ENCODE measurements around the gene PRSS12.
A peak's percentile ranks its signal among the peaks of the same experiment; 100 is the strongest.
"Not testable (repeated sequence)": the region's sequence is repeated elsewhere in the genome, so short reads cannot be mapped to it uniquely, and the experiment has no call there.

Gene PRSS12, protein sequence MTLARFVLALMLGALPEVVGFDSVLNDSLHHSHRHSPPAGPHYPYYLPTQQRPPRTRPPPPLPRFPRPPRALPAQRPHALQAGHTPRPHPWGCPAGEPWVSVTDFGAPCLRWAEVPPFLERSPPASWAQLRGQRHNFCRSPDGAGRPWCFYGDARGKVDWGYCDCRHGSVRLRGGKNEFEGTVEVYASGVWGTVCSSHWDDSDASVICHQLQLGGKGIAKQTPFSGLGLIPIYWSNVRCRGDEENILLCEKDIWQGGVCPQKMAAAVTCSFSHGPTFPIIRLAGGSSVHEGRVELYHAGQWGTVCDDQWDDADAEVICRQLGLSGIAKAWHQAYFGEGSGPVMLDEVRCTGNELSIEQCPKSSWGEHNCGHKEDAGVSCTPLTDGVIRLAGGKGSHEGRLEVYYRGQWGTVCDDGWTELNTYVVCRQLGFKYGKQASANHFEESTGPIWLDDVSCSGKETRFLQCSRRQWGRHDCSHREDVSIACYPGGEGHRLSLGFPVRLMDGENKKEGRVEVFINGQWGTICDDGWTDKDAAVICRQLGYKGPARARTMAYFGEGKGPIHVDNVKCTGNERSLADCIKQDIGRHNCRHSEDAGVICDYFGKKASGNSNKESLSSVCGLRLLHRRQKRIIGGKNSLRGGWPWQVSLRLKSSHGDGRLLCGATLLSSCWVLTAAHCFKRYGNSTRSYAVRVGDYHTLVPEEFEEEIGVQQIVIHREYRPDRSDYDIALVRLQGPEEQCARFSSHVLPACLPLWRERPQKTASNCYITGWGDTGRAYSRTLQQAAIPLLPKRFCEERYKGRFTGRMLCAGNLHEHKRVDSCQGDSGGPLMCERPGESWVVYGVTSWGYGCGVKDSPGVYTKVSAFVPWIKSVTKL

DNA sequence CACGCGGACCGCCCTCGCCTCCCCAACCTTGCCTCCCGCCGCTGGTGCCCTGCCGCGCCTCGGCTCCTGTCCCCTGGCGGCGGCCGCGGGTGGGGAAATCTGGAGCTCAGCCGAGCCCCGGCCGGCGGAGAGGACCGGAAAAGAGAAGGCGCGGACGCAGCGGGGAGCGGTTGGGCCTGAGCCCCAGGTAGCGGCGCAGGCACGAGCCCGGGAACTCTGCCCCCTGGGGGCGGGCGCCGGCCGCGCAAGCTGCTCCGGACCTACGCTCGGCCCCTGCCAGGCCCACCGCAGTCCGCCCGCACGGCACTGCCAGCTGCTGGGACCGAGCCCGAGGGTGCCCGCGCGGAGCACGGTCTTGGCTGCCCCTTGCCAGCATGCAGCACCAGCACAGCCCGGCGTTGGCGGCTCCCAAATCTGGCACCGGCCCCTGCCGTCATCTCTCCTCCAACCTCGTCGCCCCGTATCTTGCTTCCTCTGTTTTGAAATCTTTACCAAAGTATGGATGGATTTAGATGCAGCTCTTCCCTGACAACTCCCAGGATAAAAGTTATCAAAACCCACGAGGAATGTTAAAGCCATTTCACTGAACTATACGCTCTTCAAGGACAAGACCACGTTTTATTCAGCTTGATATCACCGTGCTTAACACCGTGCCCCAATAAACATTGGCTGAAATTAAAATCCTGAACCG lies at the start of gene PRSS12:
Gene PRSS12, minus strand, starts transcription at position 161 of the 691 bp plus-strand sequence. CDS start 283 bp downstream, outside the sequence.
- DNase-seq (ENCODE audit: extremely low spot score) = peak; percentile 83
- 0 out of 2 replicates have a peak, but pooled peaks have one; percentile 32 for TF ChIP-seq ARNT (IDR thresholded peaks at IDR 0.05)
- TF ChIP-seq HDGF (IDR thresholded peaks at IDR 0.05; ENCODE audit: borderline replicate concordance) = no peak
- CTCF ChIA-PET = interaction anchor here (0.6 to 3.8 kb wide), 10 partner anchors 10 to 72 kb away, joined by 3 to 19 read pairs (median 6); no protein-coding TSS in a partner anchor
- POLR2A ChIA-PET = interaction anchor here (0.6 to 1.3 kb wide), 4 partner anchors 10 to 45 kb away, joined by 3 read pairs; no protein-coding TSS in a partner anchor

DNA sequence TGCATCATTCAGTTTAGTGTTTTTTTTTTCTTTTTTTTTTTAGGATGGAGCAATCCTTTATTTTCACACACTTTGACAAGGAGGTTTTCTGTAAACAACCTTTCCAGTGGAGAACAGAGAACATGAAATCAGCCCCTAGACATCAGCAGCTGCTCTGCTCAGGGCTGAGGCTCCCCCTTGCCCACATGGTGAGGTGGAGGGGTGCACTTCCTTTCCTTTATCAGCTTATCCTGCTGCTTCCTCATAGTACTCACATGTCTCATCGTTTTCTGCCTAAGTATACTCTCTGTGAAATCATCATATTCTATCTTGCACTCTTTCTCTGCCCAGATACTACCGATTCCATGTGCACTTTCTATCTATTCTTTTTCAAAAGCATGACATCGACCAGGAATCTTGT lies 47.6 kb upstream of the PRSS12 start:
- TF ChIP-seq TARDBP (IDR thresholded peaks at IDR 0.05) = no peak
- no peak for TF ChIP-seq SP1 (IDR thresholded peaks at IDR 0.05)
- no peak for TF ChIP-seq ELF4 (IDR thresholded peaks at IDR 0.05)
- TF ChIP-seq FOXA1 (IDR thresholded peaks at IDR 0.05) = no peak
- TF ChIP-seq FOXM1 (IDR thresholded peaks at IDR 0.05; ENCODE audit: borderline replicate concordance) = no peak
- no peak for TF ChIP-seq CTBP1 (IDR thresholded peaks at IDR 0.05; ENCODE audit: borderline replicate concordance)
- CTCF ChIA-PET = no interaction called here
- DNase-seq (ENCODE audit: extremely low spot score) = no peak
- POLR2A ChIA-PET = no interaction called here

DNA sequence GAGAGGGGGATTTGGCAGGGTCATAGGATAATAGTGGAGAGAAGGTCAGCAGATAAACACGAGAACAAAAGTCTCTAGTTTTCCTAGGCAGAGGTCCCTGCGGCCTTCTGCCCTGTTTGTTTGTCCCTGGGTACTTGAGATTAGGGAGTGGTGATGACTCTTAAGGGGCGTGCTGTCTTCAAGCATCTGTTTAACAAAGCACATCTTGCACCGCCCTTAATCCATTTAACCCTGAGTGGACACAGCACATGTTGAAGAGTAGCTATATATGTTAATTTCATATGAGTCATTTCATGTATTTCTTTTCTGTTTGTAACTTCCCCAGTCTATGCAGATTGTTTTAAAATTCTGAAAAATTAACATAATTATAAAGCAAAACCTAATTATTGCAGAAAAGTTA lies 47.1 kb upstream of the PRSS12 start:
- DNase-seq (ENCODE audit: extremely low spot score); CTCF ChIA-PET; POLR2A ChIA-PET: not testable (repeated sequence)

DNA sequence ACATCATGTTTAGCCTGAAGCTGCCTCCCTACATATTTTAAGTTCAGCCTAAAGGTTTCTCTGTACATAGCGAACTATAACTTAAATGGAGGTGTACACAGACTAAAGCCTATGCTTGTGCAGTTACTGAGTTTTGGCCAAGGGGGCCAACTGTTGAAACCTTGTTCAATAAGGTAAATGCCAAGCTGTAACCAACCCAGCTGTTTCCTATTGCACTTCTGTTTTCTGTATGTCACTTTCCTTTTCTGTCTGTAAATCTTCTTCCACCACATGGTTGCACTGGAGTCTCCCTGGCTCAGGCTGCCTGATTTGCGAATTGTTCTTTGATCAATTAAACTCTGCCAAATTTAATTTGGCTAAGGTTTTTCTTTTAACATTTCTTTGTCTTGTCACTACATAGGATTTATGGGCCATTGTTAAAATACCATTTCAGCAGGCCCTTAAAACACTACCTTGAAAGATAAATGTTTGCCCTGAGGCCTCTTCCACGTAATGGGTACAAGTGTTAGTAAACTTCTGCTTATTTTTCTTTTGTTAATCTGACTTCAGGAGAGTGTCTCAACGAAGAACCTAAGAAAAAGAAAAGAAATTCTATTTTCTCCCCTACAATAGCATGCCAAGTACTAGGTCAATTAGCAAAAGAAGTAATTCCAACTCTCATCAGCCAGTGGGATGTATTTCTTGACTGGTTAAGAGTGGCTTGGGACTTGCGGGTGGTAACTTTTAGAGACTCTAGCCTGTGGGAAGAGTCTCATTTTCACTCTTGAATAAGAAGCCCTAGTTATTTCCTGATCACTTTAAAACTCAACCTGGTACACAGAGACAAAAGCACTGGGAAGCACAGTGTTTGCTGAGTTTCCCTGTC lies 45.7 kb upstream of the PRSS12 start:
- DNase-seq (ENCODE audit: extremely low spot score) = no peak
- POLR2A ChIA-PET = interaction anchor here (1.0 kb wide), 1 partner anchor 45 kb away, joined by 3 read pairs; the partner anchor contains the start of gene PRSS12
- TF ChIP-seq CTBP1 (IDR thresholded peaks at IDR 0.05; ENCODE audit: borderline replicate concordance) (0 out of 2 replicates have a peak, but pooled peaks have one; percentile 20), L3MBTL2 (conservative IDR thresholded peaks at IDR 0.05) (no peak), TARDBP (IDR thresholded peaks at IDR 0.05) (no peak)
- TF ChIP-seq, protein P1, sequence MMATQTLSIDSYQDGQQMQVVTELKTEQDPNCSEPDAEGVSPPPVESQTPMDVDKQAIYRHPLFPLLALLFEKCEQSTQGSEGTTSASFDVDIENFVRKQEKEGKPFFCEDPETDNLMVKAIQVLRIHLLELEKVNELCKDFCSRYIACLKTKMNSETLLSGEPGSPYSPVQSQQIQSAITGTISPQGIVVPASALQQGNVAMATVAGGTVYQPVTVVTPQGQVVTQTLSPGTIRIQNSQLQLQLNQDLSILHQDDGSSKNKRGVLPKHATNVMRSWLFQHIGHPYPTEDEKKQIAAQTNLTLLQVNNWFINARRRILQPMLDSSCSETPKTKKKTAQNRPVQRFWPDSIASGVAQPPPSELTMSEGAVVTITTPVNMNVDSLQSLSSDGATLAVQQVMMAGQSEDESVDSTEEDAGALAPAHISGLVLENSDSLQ (IDR thresholded peaks at IDR 0.05) = peak; percentile 80
- CTCF ChIA-PET = interaction anchor here (1.1 kb wide), 1 partner anchor 46 kb away, joined by 6 read pairs; the partner anchor contains the start of gene PRSS12

DNA sequence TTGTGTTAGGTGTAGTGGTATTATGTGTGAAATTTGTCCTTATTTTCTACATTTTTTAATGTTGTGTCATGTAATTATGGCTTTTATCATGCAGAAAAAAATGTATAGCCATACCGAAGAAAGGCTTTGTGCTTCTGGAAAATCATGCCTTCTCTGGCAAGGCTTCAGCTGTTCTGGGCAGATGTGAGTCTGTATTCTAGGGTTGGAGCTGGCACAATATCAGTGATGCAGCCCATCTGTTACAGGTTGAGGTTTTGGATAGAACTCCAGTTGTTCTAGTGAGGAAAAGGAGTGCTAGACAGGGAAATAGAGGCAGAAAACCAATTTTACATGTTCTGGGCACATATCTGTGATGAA lies 44.8 kb upstream of the PRSS12 start:
- ChIA-PET POLR2A (interaction anchor here (1.0 kb wide), 1 partner anchor 45 kb away, joined by 3 read pairs; the partner anchor contains the start of gene PRSS12), CTCF (no interaction called here)
- TF ChIP-seq L3MBTL2 (conservative IDR thresholded peaks at IDR 0.05) = no peak
- no peak for TF ChIP-seq CTBP1 (IDR thresholded peaks at IDR 0.05; ENCODE audit: borderline replicate concordance)
- TF ChIP-seq FOXK2 (IDR thresholded peaks at IDR 0.05) = no peak
- no peak for DNase-seq (ENCODE audit: extremely low spot score)

DNA sequence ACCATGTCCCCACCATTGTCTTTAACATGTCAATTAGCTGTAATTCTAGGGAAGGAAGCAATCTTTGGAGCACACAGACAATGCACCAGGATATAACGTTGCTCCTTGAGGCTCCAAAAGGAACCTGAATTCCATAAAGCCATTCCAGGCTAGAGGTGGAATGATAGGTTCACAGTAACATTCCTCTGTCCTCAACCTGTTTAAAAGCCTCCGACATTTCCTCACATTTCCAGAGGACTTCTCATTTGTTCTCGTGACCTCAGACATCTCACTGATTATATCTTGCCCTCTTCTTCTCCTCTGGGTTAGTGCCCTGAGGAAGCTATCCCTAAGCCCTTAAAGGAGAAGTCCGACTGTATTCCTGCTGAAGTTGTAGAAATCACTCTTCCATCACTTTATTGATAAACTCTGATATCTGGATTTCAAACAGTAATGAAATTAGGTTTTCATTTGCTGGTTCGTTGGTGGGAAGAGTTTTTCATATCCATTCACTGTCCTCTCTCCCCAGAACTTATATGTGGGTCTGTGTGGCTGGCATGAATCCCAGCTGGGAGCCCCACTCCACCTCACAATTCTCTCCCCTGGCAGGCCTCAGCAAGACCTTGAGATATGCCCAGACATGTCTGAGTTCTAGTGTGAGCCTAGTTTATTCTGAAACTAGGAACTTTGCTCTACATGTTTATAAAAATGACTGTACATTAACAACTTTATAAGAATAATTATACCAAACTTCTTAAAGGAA lies 44.2 kb upstream of the PRSS12 start:
- DNase-seq (ENCODE audit: extremely low spot score) = no peak
- POLR2A ChIA-PET = interaction anchor here (1.0 kb wide), 1 partner anchor 44 kb away, joined by 3 read pairs; the partner anchor contains the start of gene PRSS12
- CTCF ChIA-PET = no interaction called here
- no peak for TF ChIP-seq SUZ12 (IDR thresholded peaks at IDR 0.05)

DNA sequence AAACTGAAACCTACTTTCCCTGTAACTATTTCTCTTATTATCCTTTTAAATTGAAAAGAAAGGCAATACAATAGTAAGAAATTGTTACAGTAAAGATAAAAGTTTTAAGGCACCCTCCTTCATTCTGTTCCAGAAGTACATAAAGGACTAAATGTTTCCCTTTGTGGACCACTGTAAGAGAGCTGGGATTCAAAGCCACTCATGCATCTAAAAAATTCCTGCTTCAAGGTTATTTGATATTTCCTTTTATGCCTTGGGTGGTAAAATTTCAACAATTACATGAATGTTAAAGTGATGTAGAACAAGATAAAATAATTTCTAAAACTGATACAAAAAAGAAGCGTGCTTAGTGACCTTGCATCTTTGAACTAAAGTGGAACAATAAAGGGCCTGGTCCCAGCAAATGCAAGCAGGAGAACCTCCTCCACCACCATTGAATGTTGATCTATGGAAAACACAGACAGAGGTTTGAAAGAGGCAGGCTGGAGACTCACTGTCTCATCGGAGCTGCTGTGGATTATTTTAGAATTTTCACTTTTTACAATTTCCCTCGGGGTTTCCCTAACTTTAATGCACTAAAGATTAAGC lies 42.3 kb upstream of the PRSS12 start:
- ChIA-PET CTCF (interaction anchor here (1.2 kb wide), 1 partner anchor 42 kb away, joined by 4 read pairs; no protein-coding TSS in a partner anchor), POLR2A (no interaction called here)
- TF ChIP-seq CTBP1 (IDR thresholded peaks at IDR 0.05; ENCODE audit: borderline replicate concordance) = no peak
- TF ChIP-seq ZNF384 (IDR thresholded peaks at IDR 0.05) = no peak
- no peak for TF ChIP-seq HDGF (IDR thresholded peaks at IDR 0.05; ENCODE audit: borderline replicate concordance)
- no peak for TF ChIP-seq TARDBP (IDR thresholded peaks at IDR 0.05)
- TF ChIP-seq L3MBTL2 (conservative IDR thresholded peaks at IDR 0.05) = no peak
- TF ChIP-seq FOXA1 (IDR thresholded peaks at IDR 0.05) = no peak
- no peak for DNase-seq (ENCODE audit: extremely low spot score)

DNA sequence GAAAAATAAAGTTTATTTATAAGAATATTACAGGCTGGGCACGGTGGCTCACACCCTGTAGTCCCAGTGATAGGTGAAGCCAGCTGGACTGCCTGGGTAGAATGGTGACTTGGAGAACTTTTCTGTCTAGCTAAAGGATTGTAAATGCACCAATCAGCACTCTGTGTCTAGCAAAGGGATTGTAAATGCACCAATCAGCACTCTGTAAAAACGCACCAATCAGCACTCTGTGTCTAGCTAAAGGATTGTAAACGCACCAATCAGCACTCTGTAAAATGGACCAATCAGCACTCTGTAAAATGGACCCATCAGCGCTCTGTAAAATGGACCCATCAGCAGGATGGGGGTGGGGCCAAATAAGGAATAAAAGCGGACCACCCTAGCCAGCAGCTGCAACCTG lies 39.7 kb upstream of the PRSS12 start:
- DNase-seq (ENCODE audit: extremely low spot score); POLR2A ChIA-PET; CTCF ChIA-PET: not testable (repeated sequence)

Measured in HEK293T (cell line).